Omental fat pad (tissue), 4 donors: ENCODE measurements around the gene TRMT1L. TPM values are rescaled to one million over a fixed set of nuclear protein-coding genes. Genes with fewer than 3 reads are reported as not detected.

Experiments used
- ATAC-seq: fragments of 150-250 bp; one replicate; pipeline ENCODE4 v1.9.1; 2016; ENCODE audit warnings: mild to moderate bottlenecking, moderate library complexity; ENCODE audit not compliant: low FRiP score
- DNase-seq: peaks from one replicate; pipeline ENCODE4 v3.0.0-alpha.2; 2019; ENCODE audit warnings: low spot score
- CTCF ChIP-seq, 3 donors: fragments of 450-650 bp; IDR thresholded peaks; one replicate each; pipeline ENCODE4 v1.5.1; 2016 to 2017; ENCODE audit warnings: antibody characterized with exemption in 3 of 3, mild to moderate bottlenecking in 3 of 3, moderate library complexity in 2 of 3
- total RNA-seq, 4 donors: library from RNA; depleted of rRNA; stranded (reverse); fragments of >200 nt; gene quantifications; one replicate each; pipeline ENCODE4 v1.1.0, GENCODE V29; 2016

TRMT1L gene
- total RNA-seq, 4 donors from 2014 or later: 7.2 to 15.1 (median 12.4) TPM

- no peak for DNase-seq
- no peak for TF ChIP-seq CTCF (IDR thresholded peaks at IDR 0.05)
Measured at GRCh38 chr1:185152187-185152767, 4.5 kb downstream of the TRMT1L start.

GRCh38 chr1:185151215-185151614 lies 5.5 kb downstream of the TRMT1L start:
- no peak for TF ChIP-seq CTCF (IDR thresholded peaks at IDR 0.05)
- ATAC-seq (no peak), DNase-seq (no peak)

More at GRCh38 chr1:185152187-185152767, 4.5 kb downstream of the TRMT1L start:
- no peak for ATAC-seq

- DNase-seq (no peak), ATAC-seq (no peak)
- no peak for TF ChIP-seq CTCF (IDR thresholded peaks at IDR 0.05)
Measured at GRCh38 chr1:185144233-185144632, 12.5 kb downstream of the TRMT1L start.

- ATAC-seq: no peak
- TF ChIP-seq CTCF (IDR thresholded peaks at IDR 0.05): no peak
- no peak for DNase-seq
Measured at GRCh38 chr1:185139246-185139645, 17.5 kb downstream of the TRMT1L start.

- ATAC-seq: no peak
Measured at GRCh38 chr1:185137896-185138545, 18.7 kb downstream of the TRMT1L start.

GRCh38 chr1:185132534-185132933 lies 24.2 kb downstream of the TRMT1L start:
- no peak for DNase-seq
- no peak for ATAC-seq
- no peak for TF ChIP-seq CTCF (IDR thresholded peaks at IDR 0.05)

More at GRCh38 chr1:185137896-185138545, 18.7 kb downstream of the TRMT1L start:
- no peak for TF ChIP-seq CTCF (IDR thresholded peaks at IDR 0.05)
- DNase-seq: no peak

GRCh38 chr1:185129708-185130107 lies 27.0 kb downstream of the TRMT1L start:
- TF ChIP-seq CTCF (IDR thresholded peaks at IDR 0.05): no peak
- DNase-seq (no peak), ATAC-seq (no peak)
